Skeletal muscle satellite cell (primary cell): Measurements from ENCODE around the gene PPP1R13B. TPM values are rescaled to one million over a fixed set of nuclear protein-coding genes. Genes with fewer than 3 reads are reported as not detected.

Experiments
- small RNA-seq: library from RNA; depleted of rRNA; stranded (forward); fragments of <200 nt; gene quantifications from one replicate; pipeline ENCODE3, GENCODE V24; 2012

Gene PPP1R13B

Small RNAs within 50 kb of the gene (small RNA-seq; reads per million reads assigned to genes)
- not detected for gene RF00019
- not detected for gene RF00280
